ENCODE results near the gene BMP8B. TPM values are rescaled to one million over a fixed set of nuclear protein-coding genes. Genes with fewer than 3 reads are reported as not detected.
A peak's percentile ranks its signal among the peaks of the same experiment; 100 is the strongest.

Gene BMP8B
- total RNA-seq, 2 experiments from 2014 or later, result 0.12 to 0.14 TPM

DNA sequence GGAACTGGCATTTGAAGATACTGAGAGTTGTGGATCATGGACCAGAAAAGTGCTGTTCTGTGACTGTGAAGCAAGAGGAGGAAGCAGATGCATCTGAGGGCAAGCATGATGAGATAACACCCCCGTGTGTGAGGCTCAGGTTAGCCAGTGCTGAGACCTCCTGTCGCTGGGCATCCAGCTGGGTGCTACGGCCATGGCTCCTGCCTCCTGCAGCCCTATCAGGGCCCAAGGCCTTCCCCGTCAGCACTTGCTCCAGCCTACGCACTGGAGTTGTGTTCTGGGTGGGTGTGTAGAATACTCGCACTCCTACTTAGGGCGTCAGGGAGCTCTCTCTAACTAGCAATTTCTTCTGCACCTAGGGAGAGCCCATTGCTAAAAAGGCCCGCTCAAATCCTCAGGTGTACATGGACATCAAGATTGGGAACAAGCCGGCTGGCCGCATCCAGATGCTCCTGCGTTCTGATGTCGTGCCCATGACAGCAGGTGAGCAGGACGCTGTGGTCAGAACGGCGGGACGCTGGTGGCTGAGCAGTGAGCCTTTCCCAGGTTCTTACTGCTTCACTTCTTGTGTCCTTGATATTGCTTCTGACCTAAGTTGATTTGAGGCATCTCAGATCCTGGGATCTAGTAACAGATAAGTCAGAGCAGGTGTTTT, 43.5 kb downstream of the BMP8B start:
- H3K36me3 Mint-ChIP-seq (ENCODE audit: low read depth), result peaks cover 40% of the 10 kb centered on the region

DNA sequence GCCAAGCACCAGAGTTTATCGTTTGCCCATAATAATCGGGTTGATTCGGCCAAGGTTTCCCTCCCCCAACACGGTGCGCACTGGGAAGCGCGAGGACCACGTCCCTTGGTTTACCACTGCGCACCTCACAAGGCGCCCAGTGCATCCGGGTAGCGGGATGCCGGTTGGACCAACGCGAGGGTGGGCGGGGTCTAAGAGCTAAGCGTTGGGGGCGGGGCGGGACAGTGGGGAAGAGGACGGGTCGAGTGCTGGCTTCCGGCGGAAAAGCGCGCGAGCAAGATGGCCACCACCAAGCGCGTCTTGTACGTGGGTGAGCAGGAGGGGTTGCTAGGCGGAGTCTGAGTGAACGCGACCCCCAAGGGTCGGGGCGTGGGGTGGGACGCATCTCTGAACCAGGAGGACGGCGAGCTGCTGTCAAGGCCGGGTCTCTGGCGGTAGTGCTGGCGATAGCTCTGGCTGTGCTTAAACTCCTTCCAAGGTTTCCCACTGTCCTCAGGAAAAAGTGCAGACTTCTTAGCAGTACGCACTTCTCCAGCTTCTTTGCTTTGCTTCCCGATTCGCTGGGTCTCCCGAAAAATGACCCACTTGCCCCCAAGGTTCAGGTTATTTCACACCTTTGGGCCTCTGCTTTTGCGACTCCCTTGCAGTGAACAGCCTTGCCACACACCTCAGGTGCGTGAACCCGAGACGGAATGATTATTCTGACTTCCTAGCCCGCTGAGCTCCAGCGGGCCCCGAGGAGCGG, 49.9 kb downstream of the BMP8B start, which contains the start of gene PPIE:
Gene PPIE, plus strand, starts transcription at position 261 of the 745 bp plus-strand sequence. Its CDS starts 19 bp downstream, at position 280.
- intact Hi-C loops (cut with micrococcal nuclease), result loop anchor here (5.0 to 10.0 kb wide), 2 partner anchors 56 to 556 kb away; no protein-coding TSS in a partner anchor
- Mint-ChIP-seq H3K27me3 (ENCODE audit: low read depth) (peaks cover 2% of the 10 kb centered on the region), H3K4me1 (ENCODE audit: low read depth) (peaks cover 26% of the 10 kb centered on the region), H3K36me3 (ENCODE audit: low read depth) (peaks cover 15% of the 10 kb centered on the region), H3K27ac (peak within 1 kb of the TSS; percentile 90), H3K4me3 (peak within 1 kb of the TSS; percentile 97), H3K9me3 (no peaks in the 10 kb centered on the region)
- peak; percentile 99 for DNase-seq
- CTCF ChIA-PET, result interaction anchor here (0.6 to 2.2 kb wide), 7 partner anchors 14 to 458 kb away, joined by 3 to 6 read pairs (median 3); no protein-coding TSS in a partner anchor

More for the DNA sequence above, 43.5 kb downstream of the BMP8B start:
- Mint-ChIP-seq H3K4me1 (ENCODE audit: low read depth) (peaks cover 12% of the 10 kb centered on the region), H3K27me3 (ENCODE audit: low read depth) (no peaks in the 10 kb centered on the region), H3K9me3 (no peaks in the 10 kb centered on the region), H3K4me3 (no peak overlapping the region), H3K27ac (no peak overlapping the region)
- CTCF ChIA-PET, result interaction anchor here (1.4 kb wide), 1 partner anchor 44 kb away, joined by 3 read pairs; no protein-coding TSS in a partner anchor
- intact Hi-C loops (cut with micrococcal nuclease), result no loop called here
- DNase-seq, result no peak

DNA sequence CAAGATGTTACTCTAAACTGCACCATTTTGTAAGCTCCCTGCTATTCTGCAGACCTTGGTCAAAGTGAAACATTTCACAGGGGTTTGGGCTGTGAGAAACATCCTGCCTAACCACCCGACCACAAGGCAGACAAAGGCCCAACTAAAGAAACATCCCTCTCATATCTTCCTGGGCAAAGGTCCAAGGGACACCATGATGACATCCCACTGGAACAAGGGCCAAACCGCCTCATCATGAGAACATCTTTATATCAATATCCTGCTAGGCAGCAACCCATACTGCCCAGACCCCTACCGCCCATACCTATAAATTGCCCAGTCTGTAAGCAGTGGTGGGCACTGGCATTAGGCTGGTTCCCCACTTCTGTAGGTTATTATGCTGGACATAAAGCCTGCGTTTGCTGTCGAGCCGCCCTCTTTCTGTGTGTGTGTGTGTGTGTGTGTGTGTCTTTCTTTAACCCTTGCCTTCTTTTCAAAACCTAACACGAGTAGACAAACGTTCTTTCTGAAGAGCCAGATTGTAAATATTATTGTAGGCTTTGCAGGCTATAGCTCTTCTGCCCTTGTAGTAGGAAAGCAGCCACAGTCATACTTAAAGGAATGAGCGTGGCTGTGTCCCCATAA, 51.0 kb downstream of the BMP8B start:
- peaks cover 13% of the 10 kb centered on the region for H3K36me3 Mint-ChIP-seq (ENCODE audit: low read depth)
- intact Hi-C loops (cut with micrococcal nuclease), result loop anchor here (5.0 to 10.0 kb wide), 2 partner anchors 57 to 555 kb away; no protein-coding TSS in a partner anchor
- H3K27ac Mint-ChIP-seq, result no peak overlapping the region
- CTCF ChIA-PET, result interaction anchor here (1.6 to 2.2 kb wide), 2 partner anchors 17 to 62 kb away, joined by 6 to 7 read pairs; no protein-coding TSS in a partner anchor
- H3K9me3 Mint-ChIP-seq, result no peaks in the 10 kb centered on the region
- H3K4me1 Mint-ChIP-seq (ENCODE audit: low read depth), result peaks cover 26% of the 10 kb centered on the region
- DNase-seq, result no peak
- no peak overlapping the region for H3K4me3 Mint-ChIP-seq
- peaks cover 9% of the 10 kb centered on the region for H3K27me3 Mint-ChIP-seq (ENCODE audit: low read depth)

DNA sequence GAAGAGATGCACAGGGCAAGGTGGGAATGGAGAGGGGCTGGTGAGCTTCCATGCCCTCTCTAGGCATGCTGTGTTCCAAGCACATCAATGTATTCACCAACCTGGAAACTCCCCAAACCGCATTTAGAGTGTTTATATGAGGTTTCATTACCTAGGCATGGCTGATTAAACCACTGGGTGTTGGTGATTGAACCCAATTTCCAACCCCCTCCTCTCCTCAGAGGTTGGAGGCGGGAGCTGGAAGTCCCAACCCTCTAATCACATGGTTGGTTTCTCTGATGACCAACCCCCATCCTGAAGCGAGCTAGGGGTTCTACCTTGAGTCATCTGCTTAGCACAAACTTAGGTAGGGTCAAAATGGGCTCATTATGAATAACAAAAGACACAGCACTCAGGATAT, 52.9 kb downstream of the BMP8B start:
- Mint-ChIP-seq H3K9me3 (no peaks in the 10 kb centered on the region), H3K27ac (no peak overlapping the region), H3K4me1 (ENCODE audit: low read depth) (peaks cover 20% of the 10 kb centered on the region), H3K36me3 (ENCODE audit: low read depth) (peaks cover 7% of the 10 kb centered on the region), H3K4me3 (no peak overlapping the region), H3K27me3 (ENCODE audit: low read depth) (peaks cover 11% of the 10 kb centered on the region)
- peak; percentile 33 for DNase-seq
- intact Hi-C loops (cut with micrococcal nuclease), result loop anchor here (5.0 to 10.0 kb wide), 2 partner anchors 59 to 553 kb away; no protein-coding TSS in a partner anchor
- CTCF ChIA-PET, result interaction anchor here (1.2 kb wide), 1 partner anchor 64 kb away, joined by 3 read pairs; no protein-coding TSS in a partner anchor

DNA sequence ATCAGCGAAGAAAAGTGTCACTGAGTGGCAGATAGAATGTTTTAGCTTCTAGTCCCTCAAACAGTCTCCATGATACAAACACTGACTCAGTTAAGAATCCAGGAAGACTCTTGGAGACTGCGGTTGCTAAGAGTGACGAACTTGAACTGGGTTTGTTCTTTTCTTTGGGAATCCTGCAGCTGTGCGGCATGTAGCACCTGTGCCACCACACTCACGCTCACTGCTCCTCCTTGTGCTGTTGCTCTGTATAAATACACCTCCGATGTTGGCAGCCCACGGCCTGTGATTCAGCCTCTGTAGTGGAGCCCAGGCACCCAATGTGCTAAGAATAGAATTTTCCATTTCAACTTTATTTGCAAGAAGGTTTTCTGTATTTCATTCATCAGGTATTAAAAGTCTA, 55.5 kb downstream of the BMP8B start:
- Mint-ChIP-seq H3K27me3 (ENCODE audit: low read depth) (peaks cover 29% of the 10 kb centered on the region), H3K4me3 (no peak overlapping the region), H3K36me3 (ENCODE audit: low read depth) (no peaks in the 10 kb centered on the region), H3K4me1 (ENCODE audit: low read depth) (peaks cover under 1% of the 10 kb centered on the region), H3K27ac (no peak overlapping the region), H3K9me3 (no peaks in the 10 kb centered on the region)
- CTCF ChIA-PET, result no interaction called here
- DNase-seq, result no peak
- intact Hi-C loops (cut with micrococcal nuclease), result loop anchor here (10.0 kb wide), 1 partner anchor 62 kb away; no protein-coding TSS in a partner anchor

DNA sequence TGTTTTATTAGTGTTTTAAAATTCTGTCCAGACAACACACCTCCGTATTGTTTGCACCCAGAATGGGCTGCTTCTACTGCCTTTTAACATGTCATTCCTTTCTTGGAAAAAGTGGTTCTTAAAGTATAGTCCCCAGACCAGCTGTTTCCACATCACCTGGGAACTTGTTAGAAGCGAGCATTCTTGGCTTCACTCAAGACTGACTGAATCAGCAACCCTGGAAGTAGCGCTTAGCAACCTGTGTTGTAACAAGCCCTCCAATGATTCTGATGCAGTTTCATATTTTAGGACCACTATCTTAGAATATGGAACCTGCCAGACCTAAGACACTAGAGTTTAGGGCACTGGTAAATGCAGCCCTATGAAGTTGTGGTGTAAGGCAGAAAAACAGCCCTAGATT, 55.9 kb downstream of the BMP8B start:
- no peak overlapping the region for H3K4me3 Mint-ChIP-seq
- CTCF ChIA-PET, result interaction anchor here (0.6 to 1.4 kb wide), 2 partner anchors 127 to 144 kb away, joined by 4 to 6 read pairs; no protein-coding TSS in a partner anchor
- intact Hi-C loops (cut with micrococcal nuclease), result loop anchor here (10.0 kb wide), 1 partner anchor 62 kb away; no protein-coding TSS in a partner anchor
- H3K27me3 Mint-ChIP-seq (ENCODE audit: low read depth), result peaks cover 34% of the 10 kb centered on the region
- no peaks in the 10 kb centered on the region for H3K9me3 Mint-ChIP-seq
- no peak overlapping the region for H3K27ac Mint-ChIP-seq
- no peaks in the 10 kb centered on the region for H3K36me3 Mint-ChIP-seq (ENCODE audit: low read depth)
- H3K4me1 Mint-ChIP-seq (ENCODE audit: low read depth), result peaks cover 5% of the 10 kb centered on the region
- no peak for DNase-seq

DNA sequence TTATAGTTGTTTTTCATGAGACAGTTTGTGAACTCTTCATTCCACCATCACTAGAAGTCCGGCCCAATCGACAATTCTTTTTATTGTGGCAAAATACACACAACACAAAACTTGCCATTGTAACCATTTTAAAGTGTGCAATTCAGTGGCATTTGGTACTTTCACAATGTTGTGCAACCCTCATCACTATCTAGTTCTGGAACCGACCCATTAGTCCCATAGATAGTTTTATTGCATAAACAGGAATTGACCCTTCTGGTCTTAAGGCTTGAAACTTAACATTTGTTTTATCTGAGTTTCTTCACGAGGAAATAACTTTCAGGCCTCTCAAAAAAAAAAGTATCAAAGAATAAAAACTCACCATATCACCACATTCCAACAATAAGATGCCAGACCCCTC, 58.8 kb downstream of the BMP8B start:
- H3K36me3 Mint-ChIP-seq (ENCODE audit: low read depth), result no peaks in the 10 kb centered on the region
- peaks cover 10% of the 10 kb centered on the region for H3K4me1 Mint-ChIP-seq (ENCODE audit: low read depth)
- no peak overlapping the region for H3K4me3 Mint-ChIP-seq
- peaks cover 41% of the 10 kb centered on the region for H3K27me3 Mint-ChIP-seq (ENCODE audit: low read depth)
- H3K27ac Mint-ChIP-seq, result no peak overlapping the region
- DNase-seq, result no peak
- CTCF ChIA-PET, result interaction anchor here (0.6 kb wide), 1 partner anchor 153 kb away, joined by 3 read pairs; no protein-coding TSS in a partner anchor
- intact Hi-C loops (cut with micrococcal nuclease), result loop anchor here (10.0 kb wide), 3 partner anchors 65 to 625 kb away; no protein-coding TSS in a partner anchor
- no peaks in the 10 kb centered on the region for H3K9me3 Mint-ChIP-seq

DNA sequence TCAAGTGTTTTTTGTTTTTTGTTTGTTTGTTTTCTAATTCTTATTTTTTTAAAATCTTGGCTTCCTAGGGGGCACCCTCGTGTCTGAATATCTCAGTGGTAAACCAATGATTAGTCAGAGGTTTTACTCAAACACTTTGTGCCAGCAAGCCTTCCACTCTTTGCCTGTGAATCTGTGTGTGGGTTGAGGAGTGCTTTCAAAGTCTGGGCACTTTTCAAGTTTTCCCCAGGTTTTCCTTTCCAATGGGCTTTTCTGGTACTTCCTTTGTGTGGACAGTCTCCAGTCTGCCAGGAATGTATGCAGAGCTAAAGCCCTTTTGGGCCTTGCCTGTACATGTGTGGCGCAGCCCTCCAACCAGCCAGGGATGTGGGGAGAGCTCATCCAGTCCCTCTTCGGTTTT, 59.6 kb downstream of the BMP8B start:
- Mint-ChIP-seq H3K27me3 (ENCODE audit: low read depth) (peaks cover 49% of the 10 kb centered on the region), H3K36me3 (ENCODE audit: low read depth) (no peaks in the 10 kb centered on the region), H3K4me1 (ENCODE audit: low read depth) (peaks cover 10% of the 10 kb centered on the region), H3K27ac (no peak overlapping the region), H3K9me3 (no peaks in the 10 kb centered on the region), H3K4me3 (no peak overlapping the region)
- intact Hi-C loops (cut with micrococcal nuclease), result loop anchor here (10.0 kb wide), 2 partner anchors 324 to 624 kb away; no protein-coding TSS in a partner anchor
- CTCF ChIA-PET, result interaction anchor here (0.6 kb wide), 2 partner anchors 148 to 152 kb away, joined by 3 read pairs; no protein-coding TSS in a partner anchor
- DNase-seq, result no peak

DNA sequence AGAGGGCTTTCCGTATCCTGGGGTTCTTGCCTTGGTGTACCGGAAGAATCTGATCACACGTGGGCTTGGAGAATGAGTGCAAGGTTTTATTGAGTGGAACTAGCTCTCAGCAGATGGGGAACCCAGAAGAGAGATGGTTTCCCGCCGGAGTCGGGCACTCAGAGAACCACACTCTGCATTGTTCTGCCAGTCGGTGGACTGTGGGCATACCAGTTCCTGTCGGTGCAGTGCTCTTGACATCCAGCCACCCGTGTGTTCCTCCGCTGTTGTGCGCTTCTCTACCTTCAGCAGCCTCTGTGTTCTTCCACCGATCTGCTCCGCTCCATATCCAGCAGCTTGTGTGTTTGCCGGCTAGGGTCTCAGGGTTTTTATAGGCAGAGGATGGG, 60.7 kb downstream of the BMP8B start:
- DNase-seq, result no peak
- intact Hi-C loops (cut with micrococcal nuclease), result loop anchor here (10.0 kb wide), 2 partner anchors 323 to 623 kb away; no protein-coding TSS in a partner anchor
- Mint-ChIP-seq H3K36me3 (ENCODE audit: low read depth) (no peaks in the 10 kb centered on the region), H3K27me3 (ENCODE audit: low read depth) (peaks cover 45% of the 10 kb centered on the region), H3K4me1 (ENCODE audit: low read depth) (peaks cover 10% of the 10 kb centered on the region), H3K4me3 (no peak overlapping the region), H3K9me3 (no peaks in the 10 kb centered on the region), H3K27ac (no peak overlapping the region)
- CTCF ChIA-PET, result no interaction called here

DNA sequence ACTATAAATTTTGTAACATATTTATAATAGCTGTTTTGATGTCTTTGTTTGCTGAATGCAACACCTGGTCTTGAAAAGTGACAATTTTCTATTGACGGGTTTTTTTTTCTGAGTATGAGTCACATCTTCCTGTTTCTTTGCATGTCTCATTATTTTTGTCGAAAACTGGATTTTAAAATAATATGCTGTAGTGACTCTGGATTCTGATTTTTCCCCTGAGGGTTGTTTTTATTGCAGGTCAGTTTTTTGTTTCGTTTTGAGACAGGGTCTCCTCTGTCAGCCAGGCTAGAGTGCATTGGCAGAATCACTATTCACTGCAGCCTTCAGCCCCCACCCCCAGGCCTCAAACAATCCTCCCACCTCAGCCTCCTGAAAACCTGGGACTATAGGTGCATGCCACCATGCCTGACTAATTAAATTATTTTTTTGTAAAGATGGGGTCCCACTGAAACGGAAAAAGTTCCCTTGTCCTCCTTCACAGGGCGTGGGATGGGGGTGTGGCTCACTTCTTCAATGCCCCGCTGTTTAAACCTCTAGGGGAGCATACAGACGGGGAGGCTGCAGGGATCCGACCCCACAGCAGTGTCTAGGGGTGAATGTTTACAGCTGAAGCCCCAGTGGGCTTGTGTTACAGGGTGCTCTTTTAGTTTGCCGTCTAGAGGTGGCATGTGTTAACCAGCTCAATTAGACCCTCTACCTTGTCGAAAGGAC, 61.3 kb downstream of the BMP8B start:
- CTCF ChIA-PET, result interaction anchor here (0.6 to 0.7 kb wide), 2 partner anchors 70 to 120 kb away, joined by 3 read pairs; no protein-coding TSS in a partner anchor
- H3K36me3 Mint-ChIP-seq (ENCODE audit: low read depth), result no peaks in the 10 kb centered on the region
- H3K9me3 Mint-ChIP-seq, result no peaks in the 10 kb centered on the region
- no peak overlapping the region for H3K27ac Mint-ChIP-seq
- DNase-seq, result no peak
- intact Hi-C loops (cut with micrococcal nuclease), result loop anchor here (10.0 kb wide), 2 partner anchors 323 to 623 kb away; no protein-coding TSS in a partner anchor
- no peak overlapping the region for H3K4me3 Mint-ChIP-seq
- peaks cover 41% of the 10 kb centered on the region for H3K27me3 Mint-ChIP-seq (ENCODE audit: low read depth)
- H3K4me1 Mint-ChIP-seq (ENCODE audit: low read depth), result peaks cover 10% of the 10 kb centered on the region

DNA sequence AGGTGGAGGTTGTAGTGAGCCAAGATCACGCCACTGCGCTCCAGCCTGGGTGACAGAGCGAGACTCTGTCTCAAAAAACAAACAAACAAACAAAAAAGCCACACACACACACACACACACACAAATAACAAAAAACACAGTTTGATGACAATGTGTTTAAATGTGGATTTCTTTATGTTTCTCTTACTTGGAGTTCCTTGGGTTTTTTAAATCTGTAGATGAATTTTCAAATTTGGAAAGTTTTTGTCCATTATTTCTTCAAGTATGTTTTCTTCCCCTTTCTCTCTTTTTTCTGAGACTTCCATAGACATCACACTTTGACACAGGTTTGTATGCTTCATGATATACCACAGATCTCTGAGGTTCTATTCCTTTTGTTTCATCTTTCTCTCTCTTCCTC, 62.1 kb downstream of the BMP8B start:
- H3K36me3 Mint-ChIP-seq (ENCODE audit: low read depth), result no peaks in the 10 kb centered on the region
- intact Hi-C loops (cut with micrococcal nuclease), result loop anchor here (10.0 kb wide), 2 partner anchors 322 to 622 kb away; no protein-coding TSS in a partner anchor
- H3K27me3 Mint-ChIP-seq (ENCODE audit: low read depth), result peaks cover 44% of the 10 kb centered on the region
- no peak for DNase-seq
- no peak overlapping the region for H3K4me3 Mint-ChIP-seq
- H3K4me1 Mint-ChIP-seq (ENCODE audit: low read depth), result peaks cover 10% of the 10 kb centered on the region
- CTCF ChIA-PET, result interaction anchor here (1.5 kb wide), 1 partner anchor 54 kb away, joined by 5 read pairs; no protein-coding TSS in a partner anchor
- H3K27ac Mint-ChIP-seq, result no peak overlapping the region
- no peaks in the 10 kb centered on the region for H3K9me3 Mint-ChIP-seq
